ENCODE data around the gene CLDN11.
A peak's percentile ranks its signal among the peaks of the same experiment; 100 is the strongest.

CLDN11 gene

GRCh38 chr3:170419557-170420087 is 954 bp downstream of the CLDN11 start:
- no peaks in the 10 kb centered on the region for H3K9me3 Mint-ChIP-seq
- peak; percentile 37 for ATAC-seq (ENCODE audit: low read depth)

GRCh38 chr3:170420307-170420821 is 1.7 kb downstream of the CLDN11 start:
- ATAC-seq (ENCODE audit: low read depth) (no peak), DNase-seq (ENCODE audit: low spot score in 2 of 2) (no peak)
- H3K36me3 Mint-ChIP-seq = peaks cover 6% of the 10 kb centered on the region
- no peaks in the 10 kb centered on the region for H3K9me3 Mint-ChIP-seq
- H3K4me3 Mint-ChIP-seq = peak overlapping the region; percentile 38
- H3K27me3 Mint-ChIP-seq = peaks cover 15% of the 10 kb centered on the region
- H3K27ac Mint-ChIP-seq = no peak overlapping the region
- peaks cover 13% of the 10 kb centered on the region for H3K4me1 Mint-ChIP-seq

More at GRCh38 chr3:170419557-170420087, 954 bp downstream of the CLDN11 start:
- peaks cover 13% of the 10 kb centered on the region for H3K4me1 Mint-ChIP-seq
- H3K36me3 Mint-ChIP-seq = peaks cover 6% of the 10 kb centered on the region
- DNase-seq (ENCODE audit: low spot score in 2 of 2) = peak in 1 of 2 donors; percentile 16
- H3K27me3 Mint-ChIP-seq = peaks cover 15% of the 10 kb centered on the region
- H3K27ac Mint-ChIP-seq = no peak overlapping the region
- H3K4me3 Mint-ChIP-seq = peak overlapping the region; percentile 39

- H3K4me3 Mint-ChIP-seq = no peak overlapping the region
- H3K27me3 Mint-ChIP-seq = peaks cover 17% of the 10 kb centered on the region
- peaks cover 13% of the 10 kb centered on the region for H3K4me1 Mint-ChIP-seq
- peaks cover 8% of the 10 kb centered on the region for H3K36me3 Mint-ChIP-seq
- H3K9me3 Mint-ChIP-seq = no peaks in the 10 kb centered on the region
- H3K27ac Mint-ChIP-seq = no peak overlapping the region
- no peak for DNase-seq (ENCODE audit: low spot score in 2 of 2)
- no peak for ATAC-seq (ENCODE audit: low read depth)
Measured at GRCh38 chr3:170421111-170421641, 2.5 kb downstream of the CLDN11 start.

- Mint-ChIP-seq H3K4me3 (no peak overlapping the region), H3K9me3 (no peaks in the 10 kb centered on the region), H3K27ac (no peak overlapping the region), H3K27me3 (peaks cover 17% of the 10 kb centered on the region), H3K36me3 (peaks cover 8% of the 10 kb centered on the region), H3K4me1 (peaks cover 13% of the 10 kb centered on the region)
- DNase-seq (ENCODE audit: low spot score in 2 of 2) (no peak), ATAC-seq (ENCODE audit: low read depth) (no peak)
Measured at GRCh38 chr3:170421758-170422157, 3.1 kb downstream of the CLDN11 start.

- Mint-ChIP-seq H3K9me3 (no peaks in the 10 kb centered on the region), H3K36me3 (peaks cover 6% of the 10 kb centered on the region), H3K4me3 (no peak overlapping the region), H3K4me1 (peaks cover 11% of the 10 kb centered on the region), H3K27ac (no peak overlapping the region), H3K27me3 (peaks cover 8% of the 10 kb centered on the region)
- no peak for DNase-seq (ENCODE audit: low spot score in 2 of 2)
- no peak for ATAC-seq (ENCODE audit: low read depth)
Measured at GRCh38 chr3:170423001-170423615, 4.4 kb downstream of the CLDN11 start.

GRCh38 chr3:170424879-170425278 is 6.2 kb downstream of the CLDN11 start:
- Mint-ChIP-seq H3K36me3 (peaks cover 6% of the 10 kb centered on the region), H3K27me3 (peaks cover 5% of the 10 kb centered on the region), H3K4me1 (peaks cover 4% of the 10 kb centered on the region), H3K4me3 (no peak overlapping the region), H3K27ac (no peak overlapping the region), H3K9me3 (no peaks in the 10 kb centered on the region)
- no peak for ATAC-seq (ENCODE audit: low read depth)
- DNase-seq (ENCODE audit: low spot score in 2 of 2) = no peak

GRCh38 chr3:170425491-170426239 is 7.0 kb downstream of the CLDN11 start:
- ATAC-seq (ENCODE audit: low read depth) (no peak), DNase-seq (ENCODE audit: low spot score in 2 of 2) (no peak)
- Mint-ChIP-seq H3K9me3 (no peaks in the 10 kb centered on the region), H3K4me1 (no peaks in the 10 kb centered on the region), H3K27ac (no peak overlapping the region), H3K36me3 (peaks cover 6% of the 10 kb centered on the region), H3K4me3 (no peak overlapping the region), H3K27me3 (peaks cover 1% of the 10 kb centered on the region)

GRCh38 chr3:170426240-170426797 is 7.7 kb downstream of the CLDN11 start:
- Mint-ChIP-seq H3K36me3 (peaks cover 6% of the 10 kb centered on the region), H3K4me3 (no peak overlapping the region), H3K27ac (no peak overlapping the region), H3K4me1 (no peaks in the 10 kb centered on the region), H3K9me3 (no peaks in the 10 kb centered on the region), H3K27me3 (peaks cover 1% of the 10 kb centered on the region)
- no peak for DNase-seq (ENCODE audit: low spot score in 2 of 2)
- no peak for ATAC-seq (ENCODE audit: low read depth)

GRCh38 chr3:170428095-170428494 is 9.4 kb downstream of the CLDN11 start:
- Mint-ChIP-seq H3K36me3 (peaks cover 6% of the 10 kb centered on the region), H3K27me3 (peaks cover 1% of the 10 kb centered on the region), H3K27ac (no peak overlapping the region), H3K4me1 (no peaks in the 10 kb centered on the region), H3K4me3 (no peak overlapping the region), H3K9me3 (no peaks in the 10 kb centered on the region)
- DNase-seq (ENCODE audit: low spot score in 2 of 2) (no peak), ATAC-seq (ENCODE audit: low read depth) (no peak)

GRCh38 chr3:170429050-170429449 is 10.4 kb downstream of the CLDN11 start:
- ATAC-seq (ENCODE audit: low read depth) = no peak
- Mint-ChIP-seq H3K27me3 (peaks cover 1% of the 10 kb centered on the region), H3K27ac (no peak overlapping the region), H3K4me1 (no peaks in the 10 kb centered on the region), H3K4me3 (no peak overlapping the region), H3K9me3 (no peaks in the 10 kb centered on the region), H3K36me3 (peaks cover 6% of the 10 kb centered on the region)
- no peak for DNase-seq (ENCODE audit: low spot score in 2 of 2)

- Mint-ChIP-seq H3K9me3 (no peaks in the 10 kb centered on the region), H3K4me1 (no peaks in the 10 kb centered on the region), H3K4me3 (no peak overlapping the region), H3K36me3 (peaks cover under 1% of the 10 kb centered on the region), H3K27me3 (peaks cover under 1% of the 10 kb centered on the region), H3K27ac (no peak overlapping the region)
- ATAC-seq (ENCODE audit: low read depth) = no peak
- no peak for DNase-seq (ENCODE audit: low spot score in 2 of 2)
Measured at GRCh38 chr3:170431054-170431453, 12.4 kb downstream of the CLDN11 start.

GRCh38 chr3:170432416-170432815 is 13.7 kb downstream of the CLDN11 start:
- H3K36me3 Mint-ChIP-seq = no peaks in the 10 kb centered on the region
- no peaks in the 10 kb centered on the region for H3K27me3 Mint-ChIP-seq
- H3K9me3 Mint-ChIP-seq = no peaks in the 10 kb centered on the region
- no peaks in the 10 kb centered on the region for H3K4me1 Mint-ChIP-seq
- no peak for DNase-seq (ENCODE audit: low spot score in 2 of 2)
- H3K4me3 Mint-ChIP-seq = no peak overlapping the region
- ATAC-seq (ENCODE audit: low read depth) = no peak
- no peak overlapping the region for H3K27ac Mint-ChIP-seq

GRCh38 chr3:170436697-170437096 is 18.0 kb downstream of the CLDN11 start:
- Mint-ChIP-seq H3K36me3 (no peaks in the 10 kb centered on the region), H3K27ac (no peak overlapping the region), H3K4me1 (no peaks in the 10 kb centered on the region), H3K27me3 (no peaks in the 10 kb centered on the region), H3K9me3 (no peaks in the 10 kb centered on the region), H3K4me3 (no peak overlapping the region)
- ATAC-seq (ENCODE audit: low read depth) = no peak
- DNase-seq (ENCODE audit: low spot score in 2 of 2) = no peak

- ATAC-seq (ENCODE audit: low read depth) (no peak), DNase-seq (ENCODE audit: low spot score in 2 of 2) (no peak)
- Mint-ChIP-seq H3K4me3 (no peak overlapping the region), H3K4me1 (no peaks in the 10 kb centered on the region), H3K36me3 (no peaks in the 10 kb centered on the region), H3K27me3 (no peaks in the 10 kb centered on the region), H3K9me3 (no peaks in the 10 kb centered on the region), H3K27ac (no peak overlapping the region)
Measured at GRCh38 chr3:170437176-170437575, 18.5 kb downstream of the CLDN11 start.
